ENCODE data around the gene TNS2.
A peak's percentile ranks its signal among the peaks of the same experiment; 100 is the strongest.

The TNS2 gene

DNA sequence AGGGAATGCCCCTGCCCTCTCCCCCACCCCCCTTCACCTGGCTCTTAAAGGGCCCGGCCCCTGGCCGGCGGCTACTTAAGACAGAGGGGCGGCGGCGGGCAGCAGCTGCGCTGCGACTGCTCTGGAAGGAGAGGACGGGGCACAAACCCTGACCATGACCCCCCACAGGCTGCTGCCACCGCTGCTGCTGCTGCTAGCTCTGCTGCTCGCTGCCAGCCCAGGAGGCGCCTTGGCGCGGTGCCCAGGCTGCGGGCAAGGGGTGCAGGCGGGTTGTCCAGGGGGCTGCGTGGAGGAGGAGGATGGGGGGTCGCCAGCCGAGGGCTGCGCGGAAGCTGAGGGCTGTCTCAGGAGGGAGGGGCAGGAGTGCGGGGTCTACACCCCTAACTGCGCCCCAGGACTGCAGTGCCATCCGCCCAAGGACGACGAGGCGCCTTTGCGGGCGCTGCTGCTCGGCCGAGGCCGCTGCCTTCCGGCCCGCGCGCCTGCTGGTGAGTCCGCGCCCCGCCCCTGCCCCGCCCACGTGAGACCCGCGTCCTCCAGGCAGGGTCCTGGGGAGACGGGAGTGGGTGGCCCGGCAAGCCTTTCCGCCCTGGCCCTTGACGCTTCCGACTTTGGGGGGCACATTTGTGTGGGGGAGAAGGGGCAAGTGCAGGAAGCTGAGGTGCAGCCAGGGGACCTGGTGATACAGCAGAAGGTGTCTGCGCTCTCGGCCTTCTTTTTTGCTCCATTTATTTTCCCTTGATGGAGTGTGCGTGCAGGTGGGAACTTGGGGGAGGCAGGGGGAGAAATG is 47.9 kb downstream of the TNS2 start, which contains the start of gene IGFBP6:
IGFBP6 (plus strand) TSS at position 104 of the 790 bp plus-strand sequence; CDS start at position 155, 51 bp downstream.
- Histone ChIP-seq H3K4me3 (ENCODE audit: insufficient read depth, low read length, poor library complexity, severe bottlenecking) (peak within 1 kb of the TSS; percentile 45), H4K20me1 (ENCODE audit: low read depth, low read length) (no peaks in the 10 kb centered on the region), H3K79me2 (ENCODE audit: insufficient read depth, low read length) (no peaks in the 10 kb centered on the region), H3K9me3 (ENCODE audit: insufficient read depth, low read length) (no peaks in the 10 kb centered on the region), H3K27ac (ENCODE audit: low read depth, low read length) (peak within 1 kb of the TSS; percentile 61), H3K9ac (ENCODE audit: low read length) (peak within 1 kb of the TSS; percentile 58), H2AFZ (ENCODE audit: low read depth, low read length, severe bottlenecking) (peak within 1 kb of the TSS; percentile 84), H3F3A (ENCODE audit: insufficient read depth) (peaks cover 11% of the 10 kb centered on the region), H3K27me3 (ENCODE audit: low read length) (no peaks in the 10 kb centered on the region), H3K36me3 (ENCODE audit: low read length) (no peaks in the 10 kb centered on the region), H3K9me2 (replicated peaks; ENCODE audit: insufficient read depth, low read length) (no peaks in the 10 kb centered on the region), H3K4me2 (ENCODE audit: low read depth, low read length, poor library complexity, severe bottlenecking) (peak within 1 kb of the TSS; percentile 69)
- TF ChIP-seq, protein P1, sequence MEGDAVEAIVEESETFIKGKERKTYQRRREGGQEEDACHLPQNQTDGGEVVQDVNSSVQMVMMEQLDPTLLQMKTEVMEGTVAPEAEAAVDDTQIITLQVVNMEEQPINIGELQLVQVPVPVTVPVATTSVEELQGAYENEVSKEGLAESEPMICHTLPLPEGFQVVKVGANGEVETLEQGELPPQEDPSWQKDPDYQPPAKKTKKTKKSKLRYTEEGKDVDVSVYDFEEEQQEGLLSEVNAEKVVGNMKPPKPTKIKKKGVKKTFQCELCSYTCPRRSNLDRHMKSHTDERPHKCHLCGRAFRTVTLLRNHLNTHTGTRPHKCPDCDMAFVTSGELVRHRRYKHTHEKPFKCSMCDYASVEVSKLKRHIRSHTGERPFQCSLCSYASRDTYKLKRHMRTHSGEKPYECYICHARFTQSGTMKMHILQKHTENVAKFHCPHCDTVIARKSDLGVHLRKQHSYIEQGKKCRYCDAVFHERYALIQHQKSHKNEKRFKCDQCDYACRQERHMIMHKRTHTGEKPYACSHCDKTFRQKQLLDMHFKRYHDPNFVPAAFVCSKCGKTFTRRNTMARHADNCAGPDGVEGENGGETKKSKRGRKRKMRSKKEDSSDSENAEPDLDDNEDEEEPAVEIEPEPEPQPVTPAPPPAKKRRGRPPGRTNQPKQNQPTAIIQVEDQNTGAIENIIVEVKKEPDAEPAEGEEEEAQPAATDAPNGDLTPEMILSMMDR (IDR thresholded peaks at IDR 0.05; ENCODE audit: insufficient read depth, low read length, poor library complexity, severe bottlenecking), result no peak
- no peak for TF ChIP-seq EZH2phosphoT487 (conservative IDR thresholded peaks at IDR 0.05; ENCODE audit: low read length)

DNA sequence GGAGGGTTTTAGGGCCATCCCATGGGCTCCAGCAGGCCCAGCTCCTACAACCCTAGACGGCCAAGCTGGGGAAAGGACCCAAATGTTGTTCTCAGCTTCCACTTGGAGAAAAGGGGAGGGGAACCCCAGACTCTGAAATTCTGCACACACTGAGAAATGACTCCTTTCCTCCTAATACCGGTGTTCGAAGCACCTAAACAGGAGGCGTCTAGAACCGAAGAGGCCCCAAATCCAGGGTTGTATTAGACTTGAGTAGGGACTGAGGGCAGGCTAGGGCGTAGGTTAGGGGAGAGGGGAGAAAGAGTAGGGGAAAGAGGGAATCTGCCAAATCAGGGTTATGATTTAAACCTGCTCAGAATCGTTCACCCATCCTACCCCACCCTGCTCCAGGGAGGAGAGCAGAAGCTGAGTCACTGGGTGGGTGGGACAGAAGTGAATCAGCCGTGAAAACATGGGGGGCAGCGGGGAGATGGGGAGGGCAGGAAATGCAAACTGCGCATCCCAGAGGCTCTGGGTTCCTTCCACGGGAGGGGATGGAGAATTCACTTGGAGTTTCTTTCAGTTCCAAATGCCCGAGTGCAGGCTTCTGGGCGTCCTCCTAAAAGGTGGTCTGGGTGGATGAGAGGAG is 48.6 kb downstream of the TNS2 start:
- Histone ChIP-seq H4K20me1 (ENCODE audit: low read depth, low read length) (no peaks in the 10 kb centered on the region), H3K9me2 (replicated peaks; ENCODE audit: insufficient read depth, low read length) (no peaks in the 10 kb centered on the region), H3K79me2 (ENCODE audit: insufficient read depth, low read length) (no peaks in the 10 kb centered on the region), H3K9me3 (ENCODE audit: insufficient read depth, low read length) (no peaks in the 10 kb centered on the region), H3K4me3 (ENCODE audit: insufficient read depth, low read length, poor library complexity, severe bottlenecking) (peak overlapping the region; percentile 45), H3K9ac (ENCODE audit: low read length) (peak overlapping the region; percentile 58), H2AFZ (ENCODE audit: low read depth, low read length, severe bottlenecking) (peak overlapping the region; percentile 84), H3K27ac (ENCODE audit: low read depth, low read length) (peak overlapping the region; percentile 61), H3F3A (ENCODE audit: insufficient read depth) (peaks cover 16% of the 10 kb centered on the region), H3K27me3 (ENCODE audit: low read length) (no peaks in the 10 kb centered on the region), H3K4me2 (ENCODE audit: low read depth, low read length, poor library complexity, severe bottlenecking) (peak overlapping the region; percentile 69), H3K36me3 (ENCODE audit: low read length) (no peaks in the 10 kb centered on the region)
- TF ChIP-seq, protein P1 (IDR thresholded peaks at IDR 0.05; ENCODE audit: insufficient read depth, low read length, poor library complexity, severe bottlenecking), result no peak
- TF ChIP-seq EZH2phosphoT487 (conservative IDR thresholded peaks at IDR 0.05; ENCODE audit: low read length), result no peak

DNA sequence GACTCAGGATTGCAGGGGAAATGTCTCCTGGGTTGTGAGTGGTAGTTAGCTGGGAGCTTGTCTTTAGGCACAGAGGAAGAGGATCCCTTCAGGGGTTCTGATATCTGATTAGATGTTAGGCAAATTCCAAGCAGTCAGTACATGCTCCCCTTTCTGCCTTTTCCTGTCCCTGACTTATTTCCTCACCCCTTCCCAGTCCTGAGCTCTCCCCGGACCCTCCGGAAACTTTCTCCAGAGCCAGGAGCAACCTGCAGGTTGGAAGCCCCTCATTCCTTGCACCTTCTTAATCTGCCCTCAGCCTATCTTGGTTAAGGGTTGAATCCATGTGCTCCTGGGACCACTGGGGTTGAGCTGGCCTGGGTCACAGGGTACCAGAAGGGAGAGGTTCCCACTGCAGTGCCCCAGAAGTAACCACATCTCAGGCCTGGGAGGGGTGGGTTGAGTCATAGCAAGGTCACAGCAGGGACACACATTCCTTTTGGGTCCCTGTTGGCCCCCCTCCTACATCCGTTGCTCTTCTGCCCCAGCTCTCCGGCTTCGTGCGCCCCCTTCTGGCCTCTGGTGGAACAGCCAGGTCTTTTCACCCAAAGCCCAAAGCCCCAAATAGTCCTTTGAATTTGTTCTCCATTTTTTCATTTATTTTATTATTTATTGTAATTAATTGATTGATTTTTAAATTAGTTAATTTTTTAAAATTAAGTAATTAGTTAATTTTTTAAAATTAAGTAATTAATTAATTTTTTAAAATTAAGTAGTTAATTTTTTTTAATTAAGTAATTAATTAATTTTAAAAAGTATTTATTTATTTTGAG is 49.4 kb downstream of the TNS2 start:
- Histone ChIP-seq H3K9me2 (replicated peaks; ENCODE audit: insufficient read depth, low read length) (no peaks in the 10 kb centered on the region), H3K4me3 (ENCODE audit: insufficient read depth, low read length, poor library complexity, severe bottlenecking) (no peak overlapping the region), H3K9ac (ENCODE audit: low read length) (peak overlapping the region; percentile 58), H3K9me3 (ENCODE audit: insufficient read depth, low read length) (no peaks in the 10 kb centered on the region), H3K27ac (ENCODE audit: low read depth, low read length) (peak overlapping the region; percentile 61), H3K27me3 (ENCODE audit: low read length) (no peaks in the 10 kb centered on the region), H3F3A (ENCODE audit: insufficient read depth) (peaks cover 22% of the 10 kb centered on the region), H3K79me2 (ENCODE audit: insufficient read depth, low read length) (no peaks in the 10 kb centered on the region), H4K20me1 (ENCODE audit: low read depth, low read length) (no peaks in the 10 kb centered on the region), H3K4me2 (ENCODE audit: low read depth, low read length, poor library complexity, severe bottlenecking) (peak overlapping the region; percentile 69), H3K36me3 (ENCODE audit: low read length) (no peaks in the 10 kb centered on the region), H2AFZ (ENCODE audit: low read depth, low read length, severe bottlenecking) (no peak overlapping the region)
- TF ChIP-seq, protein P1 (IDR thresholded peaks at IDR 0.05; ENCODE audit: insufficient read depth, low read length, poor library complexity, severe bottlenecking), result peak; percentile 96
- no peak for TF ChIP-seq EZH2phosphoT487 (conservative IDR thresholded peaks at IDR 0.05; ENCODE audit: low read length)

Measured in SU-DHL-6 (cell line).